K562 (cell line): ENCODE measurements around the gene USP49. TPM values are rescaled to one million over a fixed set of nuclear protein-coding genes. Genes with fewer than 3 reads are reported as not detected.
A peak's percentile ranks its signal among the peaks of the same experiment; 100 is the strongest.

Experiments used
- ATF1 ChIP-seq, 2 experiments: fragments of 450-650 bp in 1 of 2; IDR thresholded peaks; 2 replicates each; pipeline ENCODE4 v1.6.1; 2016; ENCODE audit warnings: missing compliant biosample characterization in 1 of 2, missing genetic modification characterization in 1 of 2
- BRF1 ChIP-seq: IDR thresholded peaks from 3 replicates; pipeline ENCODE4 v1.6.1; 2011; ENCODE audit warnings: borderline replicate concordance, mild to moderate bottlenecking; ENCODE audit not compliant: insufficient read length; ENCODE audit errors: extremely low read depth
- CBX3 ChIP-seq, 2 experiments: IDR thresholded peaks; 1 replicate in 1 of 2; 2 replicates in 1 of 2; pipeline ENCODE4 v1.6.1; 2012; ENCODE audit warnings: inconsistent platforms in 2 of 2, low read length in 2 of 2, borderline replicate concordance in 1 of 2, control low read depth in 1 of 2
- FOXA3 ChIP-seq, 2 experiments: fragments of 450-650 bp in 1 of 2; sonication (generic) in 1 of 2; formaldehyde crosslinking; IDR thresholded peaks in 1 of 2; conservative IDR thresholded peaks in 1 of 2; 2 replicates each; pipeline versions ENCODE4 v1.4.0 to v1.8.0; 2020 to 2022; ENCODE audit warnings: mild to moderate bottlenecking in 2 of 2, missing genetic modification reagents in 1 of 2
- GABPB2 ChIP-seq: fragments of 250-450 bp; sonication (Bioruptor Pico); conservative IDR thresholded peaks from 2 replicates; pipeline ENCODE4 v1.5.1; 2021; ENCODE audit warnings: mild to moderate bottlenecking
- LCOR ChIP-seq: sonication (generic); formaldehyde crosslinking; IDR thresholded peaks from 2 replicates; pipeline ENCODE4 v1.8.0; 2022; ENCODE audit warnings: mild to moderate bottlenecking, missing genetic modification reagents
- MYNN ChIP-seq, 2 experiments: sonication (generic); formaldehyde crosslinking in 1 of 2; IDR thresholded peaks; 2 replicates each; pipeline versions ENCODE4 v1.5.0 to v1.6.1; 2016 to 2020; ENCODE audit warnings: antibody characterized with exemption in 1 of 2, missing genetic modification reagents in 1 of 2
- NR2C2 ChIP-seq, 2 experiments: fragments of 200-800 bp in 1 of 2; sonication (Bioruptor generic) in 1 of 2; sonication (generic) in 1 of 2; formaldehyde crosslinking in 1 of 2; IDR thresholded peaks; 2 replicates each; pipeline versions ENCODE4 v1.6.1 to v1.8.0; 2016 to 2022; ENCODE audit warnings: mild to moderate bottlenecking in 1 of 2, missing compliant biosample characterization in 1 of 2, missing genetic modification characterization in 1 of 2, missing genetic modification reagents in 1 of 2
- NRF1 ChIP-seq, 2 experiments: fragments of 450-650 bp; IDR thresholded peaks in 1 of 2; conservative IDR thresholded peaks in 1 of 2; 2 replicates each; pipeline ENCODE4 v1.6.1; 2014; ENCODE audit warnings: mild to moderate bottlenecking in 2 of 2
- PHF20 ChIP-seq: fragments of 450-650 bp; IDR thresholded peaks from 2 replicates; pipeline ENCODE4 v1.6.1; 2018; ENCODE audit not compliant: partially characterized antibody
- POLR2G ChIP-seq: fragments of 200-400 bp; formaldehyde crosslinking; IDR thresholded peaks from 2 replicates; pipeline ENCODE4 v1.6.1; 2017; ENCODE audit warnings: low read depth, mild to moderate bottlenecking, antibody characterized with exemption, low read length, moderate library complexity
- PPARD ChIP-seq: fragments of 250-450 bp; sonication (Bioruptor Pico); IDR thresholded peaks from 2 replicates; pipeline ENCODE4 v1.8.0; 2022; ENCODE audit warnings: inconsistent platforms, mild to moderate bottlenecking, moderate library complexity
- RBM17 ChIP-seq: fragments of 200-400 bp; formaldehyde crosslinking; IDR thresholded peaks from 2 replicates; pipeline ENCODE4 v1.6.1; 2017; ENCODE audit warnings: low read depth, mild to moderate bottlenecking, low read length, borderline replicate concordance
- RBM22 ChIP-seq: fragments of 200-400 bp; formaldehyde crosslinking; IDR thresholded peaks from 2 replicates; pipeline ENCODE4 v1.6.1; 2018; ENCODE audit warnings: low read length, low read depth; ENCODE audit not compliant: poor library complexity, severe bottlenecking
- ZNF175 ChIP-seq: fragments of 200-800 bp; sonication (Bioruptor generic); IDR thresholded peaks from 2 replicates; pipeline ENCODE4 v1.6.1; 2016; ENCODE audit warnings: low read depth, mild to moderate bottlenecking, missing genetic modification characterization, missing compliant biosample characterization
- ZNF263 ChIP-seq: sonication (generic); formaldehyde crosslinking; IDR thresholded peaks from 2 replicates; pipeline ENCODE4 v1.8.0; 2022; ENCODE audit warnings: mild to moderate bottlenecking, missing genetic modification reagents, borderline replicate concordance
- ZNF551 ChIP-seq: fragments of 250-450 bp; sonication (Bioruptor Pico); IDR thresholded peaks from 2 replicates; pipeline ENCODE4 v1.5.0; 2021; ENCODE audit warnings: mild to moderate bottlenecking, moderate library complexity
- polyA plus RNA-seq, 8 experiments: library from polyadenylated mRNA; depleted of rRNA in 4 of 8; stranded (reverse) in 5 of 8; unstranded in 3 of 8; fragments of >200 nt; fragmentation: Nextera tagmentation in 2 of 8; fragmentation: Illumina TruSeq in 1 of 8; extraction: Ambion mirVana in 2 of 8; extraction: Trizol in 1 of 8; gene quantifications; 2 replicates each; pipeline versions ENCODE4 v1.2.1 to v1.2.3, GENCODE V29; 2011 to 2014; ENCODE audit warnings: inconsistent platforms in 1 of 8, missing spikeins in 1 of 8
- total RNA-seq, 7 experiments: library from RNA; depleted of rRNA in 6 of 7; stranded (reverse); fragments of >200 nt in 6 of 7; fragmentation: Illumina TruSeq in 2 of 7; extraction: Trizol in 2 of 7; gene quantifications; 2 replicates each; pipeline versions ENCODE4 v1.2.1 to v1.2.3, GENCODE V29; 2011 to 2021; ENCODE audit warnings: low replicate concordance in 1 of 7
- TF ChIP-seq, protein P1 (sequence below): fragments of 450-650 bp; IDR thresholded peaks from one replicate; pipeline ENCODE4 v1.6.1; 2018; ENCODE audit warnings: mild to moderate bottlenecking, moderate library complexity; ENCODE audit not compliant: partially characterized antibody
- TF ChIP-seq, protein P2 (sequence below): sonication (generic); formaldehyde crosslinking; IDR thresholded peaks from 2 replicates; pipeline ENCODE4 v1.8.0; 2023; ENCODE audit warnings: mild to moderate bottlenecking, missing genetic modification reagents
- TF ChIP-seq, protein P3 (sequence below): sonication (generic); formaldehyde crosslinking; IDR thresholded peaks from 2 replicates; pipeline ENCODE4 v1.8.0; 2022; ENCODE audit warnings: missing genetic modification reagents, mild to moderate bottlenecking, moderate library complexity, borderline replicate concordance

Gene USP49
- total and polyA plus RNA-seq, 9 of the 15 experiments (the other 6 are each of a cell fraction or from before 2014, with no cell fraction given), result 1.0 to 9.9 (median 6.5) TPM

DNA sequence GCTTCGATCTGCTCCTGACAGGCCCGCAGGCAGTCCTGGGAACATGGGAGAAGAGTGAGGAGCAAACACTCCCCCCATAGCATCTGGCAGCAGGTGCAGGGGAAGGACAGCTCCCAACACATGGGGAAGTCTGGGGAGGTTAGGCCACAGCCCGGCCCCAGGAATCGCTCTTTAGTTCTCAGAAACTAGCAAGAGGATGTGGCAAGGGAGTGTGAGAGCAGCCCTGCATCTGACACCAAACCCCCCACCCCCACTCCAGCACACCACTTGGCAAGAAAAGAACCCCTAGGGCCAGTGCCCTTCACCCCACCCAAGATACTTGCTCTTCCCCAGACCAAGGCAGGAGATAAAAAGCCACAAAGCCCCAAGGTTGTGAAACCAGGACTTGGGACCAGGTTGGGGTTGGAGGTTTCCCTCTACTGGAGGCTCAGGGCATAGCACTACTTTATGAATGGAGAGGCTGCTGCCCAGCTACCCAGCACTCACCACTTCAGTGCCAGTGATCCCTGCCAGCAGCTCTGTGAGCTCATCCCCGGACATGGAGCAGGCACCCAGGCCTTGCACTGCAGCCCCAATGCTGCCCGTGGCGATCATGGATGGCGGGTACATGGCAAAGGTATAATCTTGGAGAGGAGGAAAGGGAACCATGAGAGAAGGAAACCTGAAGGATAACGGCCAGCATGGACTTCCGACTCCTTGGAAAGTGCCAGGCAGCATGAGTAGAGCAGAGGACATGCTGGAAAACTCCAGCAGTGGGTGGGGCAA lies 41.1 kb upstream of the USP49 start (continued):
- TF ChIP-seq FOXA3 (CRISPR knock-in tag; conservative IDR thresholded peaks at IDR 0.05 in 1 of 2, IDR thresholded peaks at IDR 0.05 in 1 of 2), result no peak
- TF ChIP-seq ZNF263 (CRISPR knock-in tag), result peak; percentile 37; the same call in 1 of the 2 replicates
- peak; percentile 85 for TF ChIP-seq ZNF175 (CRISPR knock-in tag)
- peak; percentile 97 for TF ChIP-seq MYNN (IDR thresholded peaks at IDR 0.05)
- TF ChIP-seq MYNN (CRISPR knock-in tag; IDR thresholded peaks at IDR 0.05), result no peak
- no peak for TF ChIP-seq PHF20
- TF ChIP-seq LCOR, result peak; percentile 63; the same call in 1 of the 2 replicates
- TF ChIP-seq, protein P1, sequence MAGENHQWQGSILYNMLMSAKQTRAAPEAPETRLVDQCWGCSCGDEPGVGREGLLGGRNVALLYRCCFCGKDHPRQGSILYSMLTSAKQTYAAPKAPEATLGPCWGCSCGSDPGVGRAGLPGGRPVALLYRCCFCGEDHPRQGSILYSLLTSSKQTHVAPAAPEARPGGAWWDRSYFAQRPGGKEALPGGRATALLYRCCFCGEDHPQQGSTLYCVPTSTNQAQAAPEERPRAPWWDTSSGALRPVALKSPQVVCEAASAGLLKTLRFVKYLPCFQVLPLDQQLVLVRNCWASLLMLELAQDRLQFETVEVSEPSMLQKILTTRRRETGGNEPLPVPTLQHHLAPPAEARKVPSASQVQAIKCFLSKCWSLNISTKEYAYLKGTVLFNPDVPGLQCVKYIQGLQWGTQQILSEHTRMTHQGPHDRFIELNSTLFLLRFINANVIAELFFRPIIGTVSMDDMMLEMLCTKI, result no peak
- no peak; a peak in 1 of 4 replicates for TF ChIP-seq NRF1 (conservative IDR thresholded peaks at IDR 0.05 in 1 of 2, IDR thresholded peaks at IDR 0.05 in 1 of 2)
- TF ChIP-seq GABPB2 (CRISPR knock-in tag), result no peak
- no peak for TF ChIP-seq ATF1 (CRISPR knock-in tag; IDR thresholded peaks at IDR 0.05)
- TF ChIP-seq ATF1 (tag; IDR thresholded peaks at IDR 0.05), result peak; percentile 46
- peak; percentile 1; the same call in 1 of the 2 replicates for TF ChIP-seq POLR2G
- no peak for TF ChIP-seq RBM17
- no peak for TF ChIP-seq BRF1
- TF ChIP-seq, protein P2, sequence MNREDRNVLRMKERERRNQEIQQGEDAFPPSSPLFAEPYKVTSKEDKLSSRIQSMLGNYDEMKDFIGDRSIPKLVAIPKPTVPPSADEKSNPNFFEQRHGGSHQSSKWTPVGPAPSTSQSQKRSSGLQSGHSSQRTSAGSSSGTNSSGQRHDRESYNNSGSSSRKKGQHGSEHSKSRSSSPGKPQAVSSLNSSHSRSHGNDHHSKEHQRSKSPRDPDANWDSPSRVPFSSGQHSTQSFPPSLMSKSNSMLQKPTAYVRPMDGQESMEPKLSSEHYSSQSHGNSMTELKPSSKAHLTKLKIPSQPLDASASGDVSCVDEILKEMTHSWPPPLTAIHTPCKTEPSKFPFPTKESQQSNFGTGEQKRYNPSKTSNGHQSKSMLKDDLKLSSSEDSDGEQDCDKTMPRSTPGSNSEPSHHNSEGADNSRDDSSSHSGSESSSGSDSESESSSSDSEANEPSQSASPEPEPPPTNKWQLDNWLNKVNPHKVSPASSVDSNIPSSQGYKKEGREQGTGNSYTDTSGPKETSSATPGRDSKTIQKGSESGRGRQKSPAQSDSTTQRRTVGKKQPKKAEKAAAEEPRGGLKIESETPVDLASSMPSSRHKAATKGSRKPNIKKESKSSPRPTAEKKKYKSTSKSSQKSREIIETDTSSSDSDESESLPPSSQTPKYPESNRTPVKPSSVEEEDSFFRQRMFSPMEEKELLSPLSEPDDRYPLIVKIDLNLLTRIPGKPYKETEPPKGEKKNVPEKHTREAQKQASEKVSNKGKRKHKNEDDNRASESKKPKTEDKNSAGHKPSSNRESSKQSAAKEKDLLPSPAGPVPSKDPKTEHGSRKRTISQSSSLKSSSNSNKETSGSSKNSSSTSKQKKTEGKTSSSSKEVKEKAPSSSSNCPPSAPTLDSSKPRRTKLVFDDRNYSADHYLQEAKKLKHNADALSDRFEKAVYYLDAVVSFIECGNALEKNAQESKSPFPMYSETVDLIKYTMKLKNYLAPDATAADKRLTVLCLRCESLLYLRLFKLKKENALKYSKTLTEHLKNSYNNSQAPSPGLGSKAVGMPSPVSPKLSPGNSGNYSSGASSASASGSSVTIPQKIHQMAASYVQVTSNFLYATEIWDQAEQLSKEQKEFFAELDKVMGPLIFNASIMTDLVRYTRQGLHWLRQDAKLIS, result peak; percentile 21; the same call in 1 of the 2 replicates
- TF ChIP-seq, protein P3, sequence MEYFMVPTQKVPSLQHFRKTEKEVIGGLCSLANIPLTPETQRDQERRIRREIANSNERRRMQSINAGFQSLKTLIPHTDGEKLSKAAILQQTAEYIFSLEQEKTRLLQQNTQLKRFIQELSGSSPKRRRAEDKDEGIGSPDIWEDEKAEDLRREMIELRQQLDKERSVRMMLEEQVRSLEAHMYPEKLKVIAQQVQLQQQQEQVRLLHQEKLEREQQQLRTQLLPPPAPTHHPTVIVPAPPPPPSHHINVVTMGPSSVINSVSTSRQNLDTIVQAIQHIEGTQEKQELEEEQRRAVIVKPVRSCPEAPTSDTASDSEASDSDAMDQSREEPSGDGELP (CRISPR knock-in tag), result peak; percentile 78
- TF ChIP-seq ZNF551, result no peak
- TF ChIP-seq CBX3 (IDR thresholded peaks at IDR 0.05; ENCODE audit: borderline replicate concordance in 1 of 2, low read length in 2 of 2), result peak in 1 of 2 experiments; percentile 86; a peak in 2 of 3 replicates
- TF ChIP-seq NR2C2 (CRISPR knock-in tag; IDR thresholded peaks at IDR 0.05), result peak; percentile 77
- peak; percentile 72; the same call in 1 of the 2 replicates for TF ChIP-seq NR2C2 (tag; IDR thresholded peaks at IDR 0.05)
- no peak for TF ChIP-seq PPARD (CRISPR knock-in tag)
- TF ChIP-seq RBM22, result no peak
